Measurements from ENCODE around the gene ZEB2.

The ZEB2 gene

DNA sequence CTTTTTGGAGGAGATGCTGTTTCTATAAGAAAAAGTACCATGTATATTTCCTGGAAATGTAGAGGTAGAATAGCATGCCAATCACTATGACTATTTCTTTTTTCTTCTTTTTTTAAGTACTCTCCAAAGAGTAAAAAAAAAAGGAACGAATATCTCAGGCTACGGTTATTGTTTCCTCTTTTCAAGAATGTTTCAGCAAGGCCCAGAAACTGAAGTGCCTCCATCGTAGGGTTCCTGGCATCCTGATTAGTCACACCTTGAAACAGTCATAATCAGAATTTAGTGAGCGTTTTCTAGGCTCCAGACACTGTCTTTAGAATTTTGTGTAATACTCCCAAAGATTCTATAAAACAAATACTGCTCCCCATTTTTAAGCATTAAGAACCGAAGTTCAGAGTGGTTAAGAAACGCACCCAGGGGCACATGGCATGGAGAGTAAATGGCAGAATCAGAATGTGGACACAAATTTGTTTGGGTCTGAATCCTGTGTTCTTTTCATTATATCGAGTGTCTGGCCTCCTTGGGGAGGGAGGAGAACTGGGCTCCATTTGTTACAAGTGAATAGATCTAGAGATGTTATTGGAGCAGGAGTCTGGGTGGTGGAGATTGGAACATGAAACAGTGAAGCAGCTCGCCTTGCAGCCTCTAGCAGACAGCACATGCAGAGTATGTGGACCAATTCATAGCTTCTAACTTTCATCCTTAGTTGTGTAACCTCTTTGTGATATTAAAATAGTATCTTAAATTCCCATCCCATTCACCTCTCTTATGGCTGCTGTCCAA, 26.7 kb downstream of the ZEB2 start:
- DNase-seq = no peak

DNA sequence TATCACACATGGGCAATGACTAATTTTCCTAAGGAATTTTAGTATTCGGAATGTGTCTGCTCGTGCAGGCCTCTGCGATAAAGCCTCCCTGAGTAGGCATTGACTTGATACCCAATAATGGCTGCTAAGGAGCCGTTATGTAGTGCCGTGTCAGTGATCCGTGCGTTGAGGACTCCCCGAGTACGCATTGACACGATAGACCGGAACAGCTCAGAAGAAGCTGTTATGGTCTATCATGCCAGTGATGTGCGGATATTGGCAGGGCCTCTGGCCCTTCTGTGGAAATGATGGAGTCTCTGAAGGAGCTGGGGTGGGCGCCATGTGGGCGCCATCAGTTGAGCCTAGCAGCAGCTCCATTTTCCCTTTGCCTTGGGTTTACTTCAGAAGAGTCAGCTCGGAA, 29.1 kb downstream of the ZEB2 start:
- DNase-seq = no peak

DNA sequence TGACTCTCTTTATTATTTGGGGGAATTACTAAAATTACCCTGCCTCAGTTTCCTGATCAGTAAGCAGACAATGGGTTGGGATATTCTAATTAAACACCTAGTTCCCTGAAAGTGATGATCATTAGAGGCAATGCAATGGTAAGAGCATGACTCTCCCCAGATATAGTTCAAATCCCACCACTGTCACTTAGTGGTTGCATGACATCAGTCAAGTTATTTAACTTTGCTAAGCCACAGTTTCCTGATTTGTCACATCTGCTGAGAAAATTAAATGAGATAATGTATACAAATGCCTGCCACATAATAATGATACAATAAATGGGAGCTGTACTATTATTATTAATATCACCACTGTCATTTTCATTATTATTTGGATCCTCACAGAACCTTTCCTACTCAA, 29.9 kb downstream of the ZEB2 start:
- no peak for DNase-seq

DNA sequence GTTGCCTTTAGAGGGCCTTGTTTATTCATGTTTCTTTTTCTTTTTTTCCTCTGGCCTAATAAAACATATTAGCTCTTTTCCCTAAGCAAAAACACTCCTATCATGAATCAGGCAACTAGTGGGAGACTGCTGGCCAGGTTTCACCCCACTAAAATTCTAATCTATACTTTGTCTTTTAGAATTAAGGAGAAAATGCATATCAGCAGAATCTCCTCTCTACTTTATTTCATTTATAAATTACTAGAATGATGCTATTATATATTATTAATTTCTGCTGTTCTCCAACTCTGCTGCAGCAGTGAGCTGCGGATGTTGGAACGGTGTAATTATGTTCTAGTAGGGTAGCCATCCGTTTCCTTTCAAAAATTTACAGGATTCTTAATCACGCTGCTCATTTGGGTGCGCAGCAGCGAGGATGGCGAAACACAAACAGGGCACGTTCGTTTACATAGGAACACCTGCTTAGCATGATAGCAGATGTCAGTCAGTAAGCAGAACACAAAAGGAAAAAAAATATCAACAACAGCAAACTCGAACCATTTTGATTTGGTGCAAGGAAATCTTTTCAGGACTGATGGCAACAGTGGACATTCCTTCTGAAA, 30.5 kb downstream of the ZEB2 start:
- DNase-seq = no peak

DNA sequence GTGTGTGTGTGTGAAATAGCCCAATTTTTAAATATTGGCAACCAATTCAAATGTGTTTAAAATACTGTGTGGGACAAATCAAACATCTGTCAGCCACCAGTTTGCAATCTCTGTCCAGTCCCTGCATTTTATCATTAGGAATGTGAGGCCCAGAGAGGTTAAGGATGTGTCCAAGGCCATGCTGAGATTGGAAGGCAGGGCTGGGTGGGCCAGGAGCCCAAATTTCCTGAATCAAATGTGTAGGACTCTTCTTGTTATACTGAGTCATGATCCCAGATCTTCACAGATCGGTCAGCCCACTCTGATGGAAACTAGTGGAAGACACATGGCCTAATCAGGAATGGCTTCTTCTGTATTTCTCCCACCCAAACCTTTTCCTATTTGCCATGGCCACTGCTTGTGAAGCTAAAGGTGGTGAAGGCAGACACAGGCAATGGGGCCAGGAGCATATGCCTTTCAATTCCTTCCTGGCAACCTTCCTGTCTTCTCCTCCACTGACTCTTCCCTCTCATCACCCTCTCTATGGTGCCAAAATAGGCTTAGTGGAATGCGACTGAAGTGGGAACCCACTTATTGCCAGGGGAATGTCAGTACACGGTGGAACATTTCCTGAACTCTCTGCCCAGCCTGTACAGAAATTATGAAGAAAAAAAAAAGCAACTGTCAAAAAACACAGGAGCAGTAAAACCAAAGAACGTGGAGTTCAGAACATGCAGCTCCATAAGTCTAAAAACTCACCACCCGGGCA, 35.5 kb downstream of the ZEB2 start:
- DNase-seq = no peak

DNA sequence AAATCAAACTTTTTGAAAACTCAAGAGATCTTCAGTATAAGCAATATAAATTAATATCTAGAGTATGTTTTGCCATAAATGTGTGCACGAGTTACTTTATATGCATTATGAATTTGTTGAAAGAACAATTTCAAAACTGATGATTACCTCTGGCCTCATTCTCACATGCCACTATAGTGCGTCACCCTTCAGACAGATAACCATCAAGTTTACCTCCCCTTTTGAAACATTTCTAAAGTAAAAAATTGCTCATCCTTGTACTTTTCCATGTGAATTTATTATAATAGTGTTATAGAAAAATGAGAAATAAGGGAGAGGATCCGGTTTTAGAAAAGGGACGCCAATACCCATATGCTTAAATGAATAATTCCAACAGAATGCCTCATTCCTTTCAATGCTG, 38.3 kb downstream of the ZEB2 start:
- DNase-seq = no peak

DNA sequence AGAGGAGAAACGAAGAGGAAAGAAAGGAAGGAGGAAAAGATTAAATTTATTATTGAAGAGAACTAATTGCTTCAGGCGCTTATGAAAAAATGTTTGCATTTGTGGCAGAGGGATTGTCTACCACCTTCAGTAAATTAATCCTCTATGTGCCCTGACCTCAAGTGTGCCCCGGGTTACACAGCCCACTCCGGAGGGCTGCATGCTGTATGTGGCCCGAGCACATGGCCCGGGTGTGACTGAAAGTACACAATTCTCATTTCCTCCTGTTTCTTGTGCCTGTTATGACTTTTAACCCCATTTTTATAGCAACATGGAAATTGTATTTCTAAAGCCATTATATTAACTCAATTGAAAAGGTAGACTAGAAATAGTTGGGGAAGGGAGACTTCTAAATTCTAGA, 38.8 kb downstream of the ZEB2 start:
- DNase-seq = no peak

DNA sequence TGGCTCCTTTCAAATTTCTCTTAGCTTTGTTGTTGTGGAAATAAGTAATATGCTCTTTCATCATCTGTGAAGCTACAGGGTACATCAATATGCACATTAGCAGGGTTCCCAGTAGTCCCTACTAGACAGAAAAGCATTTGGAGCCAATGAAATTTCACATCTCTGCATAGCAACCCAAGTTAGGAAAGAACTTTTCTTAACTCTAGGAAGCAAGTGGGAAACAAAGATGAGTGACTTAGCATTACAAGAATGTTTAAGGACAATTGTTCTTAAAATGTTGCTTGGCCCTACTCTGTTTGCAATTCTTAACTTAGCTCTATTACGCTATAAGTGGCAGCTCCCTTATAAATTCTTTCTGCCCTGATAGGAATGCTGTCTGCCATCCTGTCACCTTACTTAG, 39.6 kb downstream of the ZEB2 start:
- DNase-seq = no peak

DNA sequence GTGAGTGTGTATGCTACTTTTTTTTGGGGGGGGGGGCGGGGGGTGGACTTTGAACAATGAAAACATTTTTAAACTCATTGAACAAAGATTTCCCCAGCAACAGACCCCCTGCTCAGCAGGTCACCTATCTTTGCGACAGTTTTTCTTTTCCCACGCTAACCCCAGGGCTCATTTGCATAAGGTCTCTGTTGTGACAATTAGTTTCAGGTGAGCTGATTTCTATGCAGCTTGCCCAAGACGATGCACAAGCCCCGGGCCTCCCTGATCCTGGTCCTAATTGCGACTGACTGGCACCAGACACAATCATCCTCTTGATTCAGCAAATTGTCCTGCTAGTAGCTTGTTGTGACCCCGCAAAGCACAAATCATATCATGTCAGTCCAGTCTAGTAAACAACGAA, 40.3 kb downstream of the ZEB2 start:
- DNase-seq = no peak

DNA sequence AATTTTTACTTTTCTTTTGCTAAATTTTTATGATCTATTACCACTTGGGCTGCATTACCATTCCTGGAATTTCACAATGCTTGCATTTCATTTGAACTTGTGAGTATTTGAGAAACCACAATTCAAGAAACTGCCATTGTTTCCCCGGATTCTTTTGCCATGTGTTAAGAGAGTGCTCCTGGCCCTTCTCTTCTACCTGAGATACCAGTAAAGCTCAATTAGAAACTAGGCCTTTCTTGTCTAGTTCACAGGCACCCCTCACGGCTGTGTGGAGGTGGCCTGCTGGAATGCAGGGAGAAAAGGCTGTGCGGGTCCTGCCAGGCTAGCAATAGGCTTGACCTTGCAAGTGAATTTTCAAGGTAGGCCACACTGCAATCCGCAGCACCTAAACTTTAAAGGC, 40.8 kb downstream of the ZEB2 start:
- no peak for DNase-seq

DNA sequence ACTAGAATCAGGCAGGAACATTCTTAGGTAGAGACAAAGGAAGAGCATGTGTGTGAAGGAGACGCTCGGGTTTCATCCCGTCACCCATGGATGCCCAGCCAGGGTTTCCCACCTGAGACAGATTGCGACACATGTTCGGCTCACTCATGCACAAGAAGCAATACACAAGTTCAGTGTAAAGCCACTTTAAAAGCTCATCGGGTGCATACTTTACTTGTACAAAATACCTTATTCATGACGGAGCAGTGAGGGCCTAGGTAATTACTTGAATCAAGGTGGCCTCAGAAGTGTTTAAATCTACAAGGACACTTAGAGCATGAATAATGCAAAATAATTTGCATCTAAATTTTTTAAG, 42.0 kb downstream of the ZEB2 start:
- no peak for DNase-seq

DNA sequence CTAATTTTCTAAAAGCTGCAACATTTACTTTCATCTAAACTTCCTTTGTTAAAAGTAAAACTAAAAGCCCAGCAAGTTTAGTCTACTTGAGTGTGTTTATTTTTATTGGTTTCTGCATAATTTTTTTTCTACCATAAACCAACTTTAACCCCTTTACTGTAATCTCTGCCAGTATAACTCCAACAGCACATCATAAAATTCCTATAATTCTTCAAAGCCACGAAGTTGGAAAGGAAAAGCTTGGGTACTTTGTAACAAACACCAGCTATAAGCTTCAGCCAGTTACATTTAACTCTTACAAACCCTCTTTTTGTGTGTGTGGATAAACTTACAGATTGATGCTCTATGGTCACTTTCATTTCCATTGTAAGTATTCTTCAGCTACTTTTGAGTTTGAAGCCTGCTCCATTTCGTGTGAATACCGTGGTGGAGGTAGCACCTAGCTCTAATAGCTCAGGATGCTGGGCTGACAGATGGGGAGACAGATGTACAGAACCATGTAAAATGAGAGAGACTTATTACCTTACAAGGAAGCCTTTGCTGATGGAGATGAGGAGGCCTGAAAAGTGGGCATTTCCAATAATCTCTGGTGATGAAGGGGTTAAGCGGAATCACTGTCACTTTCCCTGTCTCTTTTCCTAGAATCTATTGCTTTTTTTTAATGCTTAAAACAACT, 42.5 kb downstream of the ZEB2 start:
- DNase-seq = no peak

DNA sequence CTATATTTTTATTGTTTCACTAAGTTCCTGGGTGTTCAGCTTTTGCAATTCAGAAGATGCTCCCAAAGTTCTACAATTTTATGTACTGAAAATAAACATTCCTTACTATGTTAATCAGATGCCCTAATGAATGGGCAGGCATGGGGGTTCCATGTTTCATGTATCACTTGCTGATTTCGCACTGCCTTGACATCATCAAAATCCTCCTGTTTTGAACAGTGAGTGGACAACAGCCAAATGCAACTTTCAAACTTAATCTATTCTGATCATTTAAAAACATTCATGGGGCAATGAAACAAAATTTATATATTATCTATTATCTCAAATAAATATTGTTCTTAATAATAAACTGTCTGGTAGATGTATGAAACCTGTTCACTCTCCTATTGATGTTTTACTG, 43.2 kb downstream of the ZEB2 start:
- DNase-seq = no peak

DNA sequence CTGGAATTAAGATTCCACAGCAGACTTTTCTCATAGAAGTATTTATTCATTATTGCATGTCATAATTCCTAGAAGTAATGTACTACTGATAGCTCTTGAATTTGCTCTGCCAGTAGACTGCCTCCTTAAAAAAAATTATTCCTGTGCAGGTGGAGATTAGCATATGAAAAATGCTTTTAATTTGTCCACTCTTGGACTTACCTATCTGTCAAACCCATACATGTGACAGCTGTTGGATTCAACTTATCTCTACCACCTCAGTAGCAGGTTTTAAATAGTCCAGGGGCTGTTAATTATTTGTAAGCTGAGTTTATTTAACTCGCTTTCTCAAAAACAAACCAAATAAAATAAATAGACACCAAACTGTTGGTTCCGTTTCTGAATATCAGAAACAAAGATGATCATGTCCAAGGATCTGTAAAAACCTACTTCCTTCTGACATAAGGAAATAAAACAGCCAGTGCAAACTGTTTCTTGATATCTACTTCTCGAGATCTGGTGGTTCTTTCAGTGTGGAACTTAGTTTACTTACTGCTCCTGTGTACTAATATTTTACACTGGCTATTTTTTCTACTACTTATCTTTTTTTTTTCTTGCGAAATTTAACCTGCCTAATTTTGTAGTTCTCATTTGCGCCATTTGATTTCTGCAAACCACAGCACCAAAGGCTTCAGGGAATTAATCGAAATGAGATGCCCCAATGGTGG, 44.2 kb downstream of the ZEB2 start:
- DNase-seq = no peak

DNA sequence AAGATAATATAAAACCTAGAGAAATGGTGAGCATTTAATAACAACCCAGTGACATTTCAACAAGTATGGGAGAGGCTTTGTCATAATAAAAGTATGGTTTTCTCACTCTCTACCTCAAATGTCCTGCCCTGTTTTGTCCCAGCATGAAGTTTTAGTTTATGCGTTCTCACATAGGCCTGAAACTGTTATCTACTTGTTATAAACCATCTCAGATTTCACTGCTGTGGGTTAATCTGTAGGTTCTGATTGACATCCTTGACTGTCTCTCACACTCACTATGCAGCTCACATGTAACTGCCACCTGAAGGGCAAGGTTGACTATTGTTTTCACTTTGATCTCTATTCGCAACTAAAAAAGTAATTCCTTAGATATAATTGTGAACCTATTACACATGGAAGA, 44.9 kb downstream of the ZEB2 start:
- no peak for DNase-seq

DNA sequence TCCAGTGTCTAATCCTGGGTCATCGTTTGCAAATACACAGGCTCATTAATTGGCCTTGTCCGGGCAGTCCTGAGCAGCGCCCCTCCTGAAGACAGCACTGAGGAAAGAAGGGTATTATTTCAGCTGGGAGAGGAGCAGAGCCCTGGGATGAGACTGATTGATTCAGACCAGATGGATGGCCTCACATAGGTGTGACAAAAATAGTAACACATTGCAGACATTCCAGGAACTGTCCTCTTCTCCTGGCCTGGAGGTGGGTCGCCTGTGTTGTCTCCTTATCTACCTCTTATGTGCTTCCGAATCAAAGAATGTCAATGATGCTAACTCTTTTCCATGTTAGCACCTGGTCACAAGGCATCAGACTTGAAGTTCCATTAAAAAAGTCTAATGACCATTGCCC, 45.9 kb downstream of the ZEB2 start:
- no peak for DNase-seq

DNA sequence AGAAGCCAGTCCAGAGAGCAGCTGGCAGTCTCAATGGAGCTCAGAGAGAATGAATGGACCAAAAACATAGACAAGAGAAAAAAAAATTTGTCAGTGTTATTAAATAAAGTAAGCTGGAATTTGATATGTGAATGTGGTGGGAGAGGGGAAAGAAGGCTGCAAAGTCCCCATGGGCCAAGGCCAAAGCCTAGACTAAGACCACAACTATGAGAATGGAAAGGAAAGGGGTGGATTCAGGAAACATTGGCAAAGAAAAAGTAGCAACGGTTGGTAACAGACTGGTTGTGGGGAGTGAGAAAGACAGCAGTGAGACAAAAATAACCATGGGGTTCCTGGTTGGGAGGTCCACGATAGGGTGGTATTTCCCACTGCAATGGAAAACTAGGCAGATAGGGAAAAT, 47.0 kb downstream of the ZEB2 start:
- no peak for DNase-seq

DNA sequence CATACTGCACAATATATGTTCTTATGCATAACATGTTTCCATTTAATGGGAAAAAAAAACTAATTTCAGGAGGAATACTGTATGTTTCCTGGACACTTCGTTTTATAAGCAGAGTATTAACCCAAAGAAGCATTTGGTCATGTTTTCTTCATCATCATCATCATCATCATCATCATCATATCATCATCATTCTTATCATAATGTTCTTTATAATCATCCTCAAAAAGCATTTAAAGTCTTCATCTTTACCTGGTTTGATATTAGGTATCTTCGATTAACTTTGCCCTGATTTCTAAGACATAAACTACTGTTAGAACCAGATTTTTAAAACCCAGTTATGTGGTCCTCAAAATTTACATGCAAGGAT, 47.9 kb downstream of the ZEB2 start:
- no peak for DNase-seq

DNA sequence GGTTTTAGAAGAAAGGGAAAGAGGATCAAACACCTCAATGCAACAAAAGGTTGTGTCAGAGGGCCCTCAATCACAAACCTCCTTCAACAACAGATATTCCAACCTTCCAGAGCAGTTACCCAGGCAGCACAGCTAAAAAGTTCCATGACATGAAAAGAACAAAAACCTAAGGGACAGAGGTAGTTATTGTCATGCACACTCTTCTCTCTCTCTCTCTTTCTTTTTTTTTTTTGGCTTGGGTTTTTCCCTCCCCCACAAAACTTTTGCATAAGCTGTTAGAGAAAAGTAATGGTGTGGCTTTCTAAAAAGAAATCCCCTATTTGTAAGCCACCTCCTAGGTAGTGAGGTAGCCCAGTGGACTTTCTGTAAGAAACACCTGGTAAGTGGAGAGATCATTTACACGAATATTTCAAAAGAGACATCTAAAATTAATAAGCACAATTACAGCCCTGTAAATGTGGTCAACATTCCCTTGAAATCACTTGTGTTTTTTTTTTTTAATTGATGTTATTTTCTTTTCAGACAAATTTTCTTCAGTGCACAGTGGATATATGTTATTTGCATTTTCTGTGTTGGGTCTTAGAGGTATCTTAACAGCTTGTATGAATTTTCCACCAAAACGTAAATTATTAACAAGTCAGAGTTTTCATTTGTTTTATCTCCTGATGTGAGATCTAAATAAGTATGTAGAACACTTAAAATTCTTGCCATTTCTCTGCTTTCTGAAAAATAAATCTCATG, 48.4 kb downstream of the ZEB2 start:
- no peak for DNase-seq

DNA sequence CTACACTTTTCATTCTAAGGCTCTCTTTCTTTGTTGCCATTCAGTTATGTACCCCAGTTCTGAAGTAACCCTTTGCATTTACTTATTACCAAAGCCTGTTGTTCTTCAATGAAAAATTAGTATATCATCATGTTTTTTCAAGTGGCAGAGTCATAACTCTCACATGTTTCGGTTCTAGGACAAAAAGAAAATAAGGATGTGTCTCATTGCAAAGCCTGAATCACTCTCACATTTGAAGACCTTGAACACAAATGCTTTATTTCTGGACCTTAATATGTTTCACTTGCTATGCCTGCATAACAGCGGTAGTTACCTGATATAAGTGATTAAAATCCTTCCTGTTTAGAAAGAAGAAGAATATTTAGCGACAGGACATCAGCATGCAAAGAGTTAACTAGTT, 49.1 kb downstream of the ZEB2 start:
- DNase-seq = no peak

DNA sequence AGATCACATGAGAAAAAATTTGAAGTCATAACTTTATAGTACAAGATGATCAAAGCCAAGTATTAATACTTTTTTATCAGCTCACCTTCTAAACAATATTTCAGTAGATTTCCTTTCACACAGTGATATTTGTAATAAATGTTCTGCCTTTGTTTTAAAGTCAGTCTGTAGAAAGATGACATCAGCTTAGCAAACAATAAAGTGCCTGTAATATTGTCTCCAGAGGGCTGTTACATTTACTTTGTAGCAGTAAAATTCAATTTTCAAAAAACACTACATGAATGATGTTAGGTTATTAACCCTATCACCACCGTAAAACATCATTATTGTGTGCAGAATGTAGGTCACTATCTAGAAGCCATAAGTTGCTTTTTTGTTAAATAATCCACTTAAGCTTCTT, 49.6 kb downstream of the ZEB2 start:
- no peak for DNase-seq

DNA sequence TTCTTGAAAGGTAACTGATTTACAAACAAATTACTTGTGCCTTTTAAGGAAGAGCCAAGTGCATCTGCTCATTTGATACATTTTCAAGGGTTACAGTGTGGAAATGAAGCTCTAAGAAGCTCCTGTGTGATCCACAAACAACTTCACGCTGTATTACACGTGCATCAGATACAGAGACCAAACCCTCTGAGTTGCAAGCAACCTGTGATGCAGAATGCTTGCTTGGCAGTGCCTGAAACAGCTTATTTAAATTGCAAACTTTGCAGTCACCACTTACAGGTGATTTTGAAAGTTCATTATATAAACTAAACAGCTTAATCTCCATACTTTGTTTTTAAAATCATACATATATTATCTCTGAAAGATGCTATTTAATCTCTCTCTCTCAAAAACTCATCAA, 50.1 kb downstream of the ZEB2 start:
- no peak for DNase-seq
